ENCODE results near the gene CCDC24.

DNA sequence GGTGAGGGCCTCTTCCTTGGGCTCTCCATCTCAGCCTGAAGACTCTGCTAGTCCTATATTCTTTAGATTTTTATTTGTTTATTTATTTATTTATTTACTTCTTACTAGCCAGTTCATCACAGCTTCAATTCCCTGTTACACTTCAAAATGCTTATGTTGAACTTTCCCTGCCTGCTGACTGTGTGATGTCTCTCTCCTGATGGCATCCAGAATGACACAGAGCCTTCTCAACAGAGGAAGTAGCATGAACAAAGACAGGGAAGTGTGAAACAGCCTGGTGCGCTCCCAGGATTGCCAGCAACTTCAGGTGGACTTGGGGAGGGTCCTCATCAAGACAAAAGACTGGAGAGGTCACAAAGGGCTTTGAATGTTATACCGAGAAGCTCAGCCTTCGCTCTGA is 49.0 kb upstream of the CCDC24 start:
- no peak for TF ChIP-seq POLR2AphosphoS5 (IDR thresholded peaks at IDR 0.05; ENCODE audit: low read depth, low read length)
- TF ChIP-seq, protein P1, sequence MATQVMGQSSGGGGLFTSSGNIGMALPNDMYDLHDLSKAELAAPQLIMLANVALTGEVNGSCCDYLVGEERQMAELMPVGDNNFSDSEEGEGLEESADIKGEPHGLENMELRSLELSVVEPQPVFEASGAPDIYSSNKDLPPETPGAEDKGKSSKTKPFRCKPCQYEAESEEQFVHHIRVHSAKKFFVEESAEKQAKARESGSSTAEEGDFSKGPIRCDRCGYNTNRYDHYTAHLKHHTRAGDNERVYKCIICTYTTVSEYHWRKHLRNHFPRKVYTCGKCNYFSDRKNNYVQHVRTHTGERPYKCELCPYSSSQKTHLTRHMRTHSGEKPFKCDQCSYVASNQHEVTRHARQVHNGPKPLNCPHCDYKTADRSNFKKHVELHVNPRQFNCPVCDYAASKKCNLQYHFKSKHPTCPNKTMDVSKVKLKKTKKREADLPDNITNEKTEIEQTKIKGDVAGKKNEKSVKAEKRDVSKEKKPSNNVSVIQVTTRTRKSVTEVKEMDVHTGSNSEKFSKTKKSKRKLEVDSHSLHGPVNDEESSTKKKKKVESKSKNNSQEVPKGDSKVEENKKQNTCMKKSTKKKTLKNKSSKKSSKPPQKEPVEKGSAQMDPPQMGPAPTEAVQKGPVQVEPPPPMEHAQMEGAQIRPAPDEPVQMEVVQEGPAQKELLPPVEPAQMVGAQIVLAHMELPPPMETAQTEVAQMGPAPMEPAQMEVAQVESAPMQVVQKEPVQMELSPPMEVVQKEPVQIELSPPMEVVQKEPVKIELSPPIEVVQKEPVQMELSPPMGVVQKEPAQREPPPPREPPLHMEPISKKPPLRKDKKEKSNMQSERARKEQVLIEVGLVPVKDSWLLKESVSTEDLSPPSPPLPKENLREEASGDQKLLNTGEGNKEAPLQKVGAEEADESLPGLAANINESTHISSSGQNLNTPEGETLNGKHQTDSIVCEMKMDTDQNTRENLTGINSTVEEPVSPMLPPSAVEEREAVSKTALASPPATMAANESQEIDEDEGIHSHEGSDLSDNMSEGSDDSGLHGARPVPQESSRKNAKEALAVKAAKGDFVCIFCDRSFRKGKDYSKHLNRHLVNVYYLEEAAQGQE (IDR thresholded peaks at IDR 0.05; ENCODE audit: insufficient read depth in 1 of 2, low read depth in 2 of 2, low read length in 1 of 2): no peak
- TF ChIP-seq, protein P2, sequence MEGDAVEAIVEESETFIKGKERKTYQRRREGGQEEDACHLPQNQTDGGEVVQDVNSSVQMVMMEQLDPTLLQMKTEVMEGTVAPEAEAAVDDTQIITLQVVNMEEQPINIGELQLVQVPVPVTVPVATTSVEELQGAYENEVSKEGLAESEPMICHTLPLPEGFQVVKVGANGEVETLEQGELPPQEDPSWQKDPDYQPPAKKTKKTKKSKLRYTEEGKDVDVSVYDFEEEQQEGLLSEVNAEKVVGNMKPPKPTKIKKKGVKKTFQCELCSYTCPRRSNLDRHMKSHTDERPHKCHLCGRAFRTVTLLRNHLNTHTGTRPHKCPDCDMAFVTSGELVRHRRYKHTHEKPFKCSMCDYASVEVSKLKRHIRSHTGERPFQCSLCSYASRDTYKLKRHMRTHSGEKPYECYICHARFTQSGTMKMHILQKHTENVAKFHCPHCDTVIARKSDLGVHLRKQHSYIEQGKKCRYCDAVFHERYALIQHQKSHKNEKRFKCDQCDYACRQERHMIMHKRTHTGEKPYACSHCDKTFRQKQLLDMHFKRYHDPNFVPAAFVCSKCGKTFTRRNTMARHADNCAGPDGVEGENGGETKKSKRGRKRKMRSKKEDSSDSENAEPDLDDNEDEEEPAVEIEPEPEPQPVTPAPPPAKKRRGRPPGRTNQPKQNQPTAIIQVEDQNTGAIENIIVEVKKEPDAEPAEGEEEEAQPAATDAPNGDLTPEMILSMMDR (IDR thresholded peaks at IDR 0.05): no peak
- no peak for TF ChIP-seq SIN3A (IDR thresholded peaks at IDR 0.05; ENCODE audit: borderline replicate concordance, insufficient read depth, low read depth, low read length)

All from Panc1 (cell line).